Iris pigment epithelial cell (primary cell): ENCODE results near the gene UBB.

ENCODE experiments used
- DNase-seq: peaks from one replicate; pipeline ENCODE4 v3.0.0-alpha.2; 2011; ENCODE audit warnings: low read depth

UBB gene

GRCh38 chr17:16419074-16419928, 38.4 kb downstream of the UBB start:
- peak; percentile 94 for DNase-seq

DNA sequence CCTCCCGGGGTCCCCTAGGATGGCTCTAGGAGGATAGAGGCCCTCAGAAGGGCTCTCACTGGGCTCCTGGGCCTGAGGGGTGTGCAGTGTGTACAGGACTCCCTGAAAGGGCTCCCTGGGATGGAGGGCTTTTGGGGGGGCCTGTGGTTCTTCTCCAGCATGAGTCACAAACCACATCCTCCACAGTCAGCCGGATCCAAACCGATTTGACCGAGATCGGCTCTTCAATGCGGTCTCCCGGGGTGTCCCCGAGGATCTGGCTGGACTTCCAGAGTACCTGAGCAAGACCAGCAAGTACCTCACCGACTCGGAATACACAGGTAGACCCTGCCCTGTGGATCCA, 39.0 kb downstream of the UBB start:
- DNase-seq, result peak; percentile 92

GRCh38 chr17:16422416-16422815, 41.5 kb downstream of the UBB start:
- no peak for DNase-seq

GRCh38 chr17:16423226-16423872, 42.5 kb downstream of the UBB start:
- DNase-seq, result no peak

- DNase-seq, result no peak
Observed at GRCh38 chr17:16425202-16425601, 44.3 kb downstream of the UBB start.

- DNase-seq, result no peak
Observed at GRCh38 chr17:16425698-16426659, 45.1 kb downstream of the UBB start.

GRCh38 chr17:16427020-16427419, 46.1 kb downstream of the UBB start:
- DNase-seq, result no peak

- DNase-seq, result peak; percentile 60
Observed at GRCh38 chr17:16428098-16428882, 47.4 kb downstream of the UBB start.

- DNase-seq, result no peak
Observed at GRCh38 chr17:16429083-16429482, 48.2 kb downstream of the UBB start.

DNA sequence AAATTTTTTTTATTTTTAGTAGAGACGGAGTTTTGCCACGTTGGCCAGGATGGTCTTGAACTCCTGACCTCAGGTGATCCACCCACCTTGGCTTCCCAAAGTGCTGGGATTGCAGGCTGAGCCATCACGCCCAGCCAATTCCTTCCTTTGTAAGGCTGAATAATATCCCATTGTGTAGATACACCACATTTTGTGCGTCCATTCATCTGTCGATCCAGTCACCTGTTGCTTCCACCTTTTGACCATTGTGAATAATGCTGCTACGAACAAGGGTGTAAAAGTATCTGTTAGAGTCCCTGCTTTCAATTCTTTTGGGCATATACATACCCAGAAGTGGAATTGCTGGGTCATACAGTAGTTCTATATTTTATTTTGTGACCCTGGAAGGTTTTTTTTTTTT, 49.8 kb downstream of the UBB start:
- no peak for DNase-seq

GRCh38 chr17:16432017-16432416, 51.1 kb downstream of the UBB start:
- DNase-seq, result no peak
